GM12878 (cell line): ENCODE data around the gene NIFK. TPM values are rescaled to one million over a fixed set of nuclear protein-coding genes. Genes with fewer than 3 reads are reported as not detected.

Experiments
- BHLHE40 ChIP-seq, 2 experiments: fragments of 450-650 bp in 1 of 2; IDR thresholded peaks; 2 replicates each; pipeline ENCODE4 v1.6.1; 2011 to 2017; ENCODE audit warnings: low read depth in 2 of 2, borderline replicate concordance in 1 of 2, improper control_type of control experiment in 1 of 2, low read length in 1 of 2, mild to moderate bottlenecking in 1 of 2
- CHD4 ChIP-seq: fragments of 200-600 bp; sonication (generic); IDR thresholded peaks from 2 replicates; pipeline ENCODE4 v1.6.1; 2016; ENCODE audit warnings: mild to moderate bottlenecking
- EED ChIP-seq: sonication (generic); IDR thresholded peaks from 2 replicates; pipeline ENCODE4 v1.6.1; 2016; ENCODE audit warnings: antibody characterized with exemption, low read depth
- IKZF1 ChIP-seq: fragments of 450-650 bp; conservative IDR thresholded peaks from 2 replicates; pipeline ENCODE4 v1.6.1; 2017; ENCODE audit warnings: antibody characterized with exemption, mild to moderate bottlenecking
- KAT2A ChIP-seq: conservative IDR thresholded peaks from 2 replicates; pipeline ENCODE4 v1.6.1; 2011; ENCODE audit warnings: low read depth, low read length; ENCODE audit not compliant: control insufficient read depth
- KDM1A ChIP-seq: fragments of 200-600 bp; sonication (generic); IDR thresholded peaks from 2 replicates; pipeline ENCODE4 v1.6.1; 2016; ENCODE audit warnings: borderline replicate concordance
- NBN ChIP-seq: fragments of 450-650 bp; IDR thresholded peaks from 2 replicates; pipeline ENCODE4 v1.6.1; 2016
- NFXL1 ChIP-seq: fragments of 450-650 bp; IDR thresholded peaks from 2 replicates; pipeline ENCODE4 v1.6.1; 2017; ENCODE audit warnings: antibody characterized with exemption, mild to moderate bottlenecking, borderline replicate concordance
- PKNOX1 ChIP-seq: fragments of 450-650 bp; IDR thresholded peaks from 2 replicates; pipeline ENCODE4 v1.6.1; 2016; ENCODE audit warnings: mild to moderate bottlenecking
- TCF12 ChIP-seq: IDR thresholded peaks from 2 replicates; pipeline ENCODE4 v1.6.1; 2011; ENCODE audit warnings: low read depth, mild to moderate bottlenecking, low read length
- TCF3 ChIP-seq: IDR thresholded peaks from 2 replicates; pipeline ENCODE4 v1.6.1; 2012; ENCODE audit warnings: low read depth, mild to moderate bottlenecking, low read length, borderline replicate concordance; ENCODE audit not compliant: insufficient read depth
- ZNF207 ChIP-seq: fragments of 450-650 bp; IDR thresholded peaks from 2 replicates; pipeline ENCODE4 v1.6.1; 2014; ENCODE audit warnings: antibody characterized with exemption, mild to moderate bottlenecking, borderline replicate concordance
- polyA plus RNA-seq, 11 experiments: library from polyadenylated mRNA; depleted of rRNA in 4 of 11; unstranded in 6 of 11; stranded (reverse) in 5 of 11; fragments of >200 nt; fragmentation: Nextera tagmentation in 4 of 11; fragmentation: Illumina TruSeq in 1 of 11; extraction: Ambion mirVana in 4 of 11; extraction: Trizol in 1 of 11; gene quantifications; 1 replicate in 1 of 11; 2 replicates in 10 of 11; pipeline versions ENCODE4 v1.2.1 to v1.2.3, GENCODE V29; 2011 to 2016; ENCODE audit warnings: inconsistent platforms in 2 of 11, missing spikeins in 2 of 11, low read depth in 1 of 11
- total RNA-seq, 4 experiments: library from RNA; depleted of rRNA in 3 of 4; stranded (reverse); fragments of >200 nt in 3 of 4; fragmentation: Illumina TruSeq in 1 of 4; extraction: Trizol in 1 of 4; gene quantifications; 2 replicates each; pipeline versions ENCODE4 v1.2.1 to v1.2.3, GENCODE V29; 2013 to 2021
- TF ChIP-seq, protein P1 (sequence below): IDR thresholded peaks from 2 replicates; pipeline ENCODE4 v1.6.1; 2011; ENCODE audit warnings: mild to moderate bottlenecking, low read depth, low read length, moderate library complexity; ENCODE audit not compliant: insufficient replicate concordance
- TF ChIP-seq, protein P2 (sequence below): fragments of 450-650 bp; IDR thresholded peaks from 2 replicates; pipeline ENCODE4 v1.6.1; 2016; ENCODE audit warnings: mild to moderate bottlenecking

Gene NIFK
- total and polyA plus RNA-seq, 10 of the 15 experiments (the other 5 are each of a cell fraction or from before 2014, with no cell fraction given), result 47.2 to 286 (median 157) TPM

DNA sequence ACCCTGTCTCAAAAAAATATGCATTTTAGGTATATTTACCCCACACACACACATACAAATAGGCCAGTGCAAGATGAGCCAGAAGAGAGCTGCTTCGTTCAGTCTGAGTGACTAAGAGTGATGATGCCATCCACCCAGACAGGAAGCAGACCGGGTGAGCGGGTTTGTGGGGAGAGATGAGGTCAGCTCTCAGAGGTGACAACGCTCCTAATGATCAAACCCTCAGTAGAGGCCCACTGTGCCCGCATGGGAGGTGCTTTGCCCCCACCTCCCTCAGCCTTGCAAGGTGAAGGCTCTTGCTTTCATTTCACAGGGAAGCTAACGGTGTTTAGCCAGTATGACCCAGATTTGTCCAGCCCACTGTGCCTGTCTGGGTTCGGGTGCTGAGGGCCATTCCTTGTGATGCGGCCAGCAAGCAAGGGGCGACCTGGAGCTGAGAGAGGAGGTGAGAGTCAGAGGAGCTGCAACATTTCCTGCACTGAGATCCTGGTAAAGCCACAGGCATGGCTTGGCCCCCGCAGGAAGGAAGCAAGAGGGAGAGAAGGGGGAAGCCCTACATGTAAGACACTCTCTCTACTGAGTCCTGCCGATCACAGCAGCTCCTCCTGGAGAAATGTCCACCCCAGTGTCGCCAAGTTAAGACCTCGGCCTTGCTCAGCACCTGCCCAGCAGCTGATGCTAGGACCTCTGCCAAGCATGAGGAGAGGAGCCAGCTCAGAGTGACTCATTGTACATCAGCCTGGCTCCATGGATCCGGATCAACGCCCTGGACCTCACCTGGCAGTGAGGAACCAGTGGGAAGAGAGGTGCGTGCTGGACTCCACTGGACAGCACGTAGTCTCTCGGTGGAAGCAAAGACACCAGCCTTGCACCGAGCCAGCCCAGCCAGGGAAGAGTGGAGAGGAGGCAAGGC lies 37.0 kb downstream of the NIFK start (continued):
- TF ChIP-seq EED (no peak), PKNOX1 (peak; percentile 58; the same call in 1 of the 2 replicates), ZNF207 (no peak), NBN (0 out of 2 replicates have a peak, but pooled peaks have one; percentile 24), BHLHE40 (IDR thresholded peaks at IDR 0.05; ENCODE audit: borderline replicate concordance in 1 of 2, low read depth in 2 of 2, low read length in 1 of 2) (peak in 1 of 2 experiments; percentile 10; a peak in 1 of 4 replicates), KDM1A (no peak), KAT2A (no peak), NFXL1 (no peak), CHD4 (no peak), TCF12 (no peak), IKZF1 (peak; percentile 54), TCF3 (no peak)
- TF ChIP-seq, protein P1, sequence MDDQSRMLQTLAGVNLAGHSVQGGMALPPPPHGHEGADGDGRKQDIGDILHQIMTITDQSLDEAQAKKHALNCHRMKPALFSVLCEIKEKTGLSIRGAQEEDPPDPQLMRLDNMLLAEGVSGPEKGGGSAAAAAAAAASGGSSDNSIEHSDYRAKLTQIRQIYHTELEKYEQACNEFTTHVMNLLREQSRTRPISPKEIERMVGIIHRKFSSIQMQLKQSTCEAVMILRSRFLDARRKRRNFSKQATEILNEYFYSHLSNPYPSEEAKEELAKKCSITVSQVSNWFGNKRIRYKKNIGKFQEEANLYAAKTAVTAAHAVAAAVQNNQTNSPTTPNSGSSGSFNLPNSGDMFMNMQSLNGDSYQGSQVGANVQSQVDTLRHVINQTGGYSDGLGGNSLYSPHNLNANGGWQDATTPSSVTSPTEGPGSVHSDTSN, result peak; percentile 70
- TF ChIP-seq, protein P2, sequence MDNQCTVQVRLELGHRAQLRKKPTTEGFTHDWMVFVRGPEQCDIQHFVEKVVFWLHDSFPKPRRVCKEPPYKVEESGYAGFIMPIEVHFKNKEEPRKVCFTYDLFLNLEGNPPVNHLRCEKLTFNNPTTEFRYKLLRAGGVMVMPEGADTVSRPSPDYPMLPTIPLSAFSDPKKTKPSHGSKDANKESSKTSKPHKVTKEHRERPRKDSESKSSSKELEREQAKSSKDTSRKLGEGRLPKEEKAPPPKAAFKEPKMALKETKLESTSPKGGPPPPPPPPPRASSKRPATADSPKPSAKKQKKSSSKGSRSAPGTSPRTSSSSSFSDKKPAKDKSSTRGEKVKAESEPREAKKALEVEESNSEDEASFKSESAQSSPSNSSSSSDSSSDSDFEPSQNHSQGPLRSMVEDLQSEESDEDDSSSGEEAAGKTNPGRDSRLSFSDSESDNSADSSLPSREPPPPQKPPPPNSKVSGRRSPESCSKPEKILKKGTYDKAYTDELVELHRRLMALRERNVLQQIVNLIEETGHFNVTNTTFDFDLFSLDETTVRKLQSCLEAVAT, result no peak
